IMR-90 (cell line): ENCODE data around the gene ALCAM. TPM values are rescaled to one million over a fixed set of nuclear protein-coding genes. Genes with fewer than 3 reads are reported as not detected.

Experiments
- ATAC-seq: fragments of 200-7000 bp; cut with Tn5 transposase; 2 replicates; pipeline ENCODE4 v1.9.1; 2020; ENCODE audit warnings: low read depth, mild to moderate bottlenecking, moderate library complexity
- BruUV-seq: library from RNA; stranded (reverse); fragments of 400-500 nt; replicated peaks from 2 replicates; lab custom pipeline; 2021; lab: Mats Ljungman, UMichigan
- CTCF ChIA-PET: fragments of 300-600 bp; formaldehyde crosslinking; extraction: SDS; loops from one replicate; lab custom pipeline; 2021; ENCODE audit warnings: antibody characterized with exemption; lab: Yijun Ruan, JAX
- POLR2A ChIA-PET: fragments of 300-600 bp; sonication (Branson Sonifier 250); formaldehyde crosslinking; loops from one replicate; lab custom pipeline; 2022; ENCODE audit warnings: antibody characterized with exemption; ENCODE audit not compliant: unreplicated experiment; lab: Charles Lee
- DNase-seq: peaks from one replicate; pipeline ENCODE4 v3.0.0; 2013
- H2AFZ ChIP-seq: replicated peaks from 2 replicates; pipeline ENCODE3; 2013; ENCODE audit warnings: low read length, mild to moderate bottlenecking; ENCODE audit not compliant: poor library complexity
- H2AK5ac ChIP-seq: 2 replicates; pipeline ENCODE4 v1.6.1; 2013; ENCODE audit warnings: low read depth, low read length, inconsistent platforms
- H2AK9ac ChIP-seq: replicated peaks from 2 replicates; pipeline ENCODE3; 2013; ENCODE audit warnings: mild to moderate bottlenecking, low read depth, low read length, moderate library complexity; ENCODE audit not compliant: poor library complexity
- H2BK120ac ChIP-seq: 2 replicates; pipeline ENCODE4 v1.6.1; 2013; ENCODE audit warnings: low read depth, low read length, inconsistent platforms
- H2BK15ac ChIP-seq: 3 replicates; pipeline ENCODE4 v1.6.1; 2013; ENCODE audit warnings: low read depth, low read length, inconsistent platforms
- H2BK20ac ChIP-seq: 2 replicates; pipeline ENCODE4 v1.6.1; 2013; ENCODE audit warnings: low read depth, mild to moderate bottlenecking, inconsistent platforms, low read length, moderate library complexity
- H2BK5ac ChIP-seq: 2 replicates; pipeline ENCODE4 v1.6.1; 2013; ENCODE audit warnings: mild to moderate bottlenecking, low read depth, low read length, inconsistent platforms; ENCODE audit not compliant: poor library complexity, severe bottlenecking
- H3K14ac ChIP-seq: replicated peaks from 2 replicates; pipeline ENCODE4 v1.6.1; 2013; ENCODE audit warnings: low read depth, low read length, inconsistent platforms
- H3K18ac ChIP-seq: 2 replicates; pipeline ENCODE4 v1.6.1; 2013; ENCODE audit warnings: low read depth, low read length, control low read depth
- H3K23ac ChIP-seq: 2 replicates; pipeline ENCODE4 v1.6.1; 2013; ENCODE audit warnings: low read depth, low read length, inconsistent platforms
- H3K27ac ChIP-seq: 2 replicates; pipeline ENCODE4 v1.5.1; 2013; ENCODE audit warnings: mild to moderate bottlenecking, control low read depth, low read length; ENCODE audit not compliant: insufficient read depth
- H3K27me3 ChIP-seq: 2 replicates; pipeline ENCODE4 v1.6.1; 2013; ENCODE audit warnings: low read length; ENCODE audit not compliant: control insufficient read depth, insufficient read depth
- H3K36me3 ChIP-seq: 2 replicates; pipeline ENCODE4 v1.6.1; 2013; ENCODE audit warnings: low read length, mixed read lengths; ENCODE audit not compliant: control insufficient read depth, insufficient read depth
- H3K4ac ChIP-seq: 2 replicates; pipeline ENCODE4 v1.6.1; 2013; ENCODE audit warnings: low read depth, low read length, inconsistent platforms
- H3K4me1 ChIP-seq: 2 replicates; pipeline ENCODE4 v1.6.1; 2013; ENCODE audit warnings: low read length, mixed read lengths; ENCODE audit not compliant: control insufficient read depth, insufficient read depth
- H3K4me2 ChIP-seq: 2 replicates; pipeline ENCODE4 v1.6.1; 2013; ENCODE audit warnings: low read depth, mild to moderate bottlenecking, control low read depth, low read length, moderate library complexity
- H3K4me3 ChIP-seq: 2 replicates; pipeline ENCODE4 v1.5.1; 2013; ENCODE audit warnings: low read depth, mild to moderate bottlenecking, control low read depth, low read length, moderate library complexity; ENCODE audit not compliant: insufficient read depth
- H3K56ac ChIP-seq: 2 replicates; pipeline ENCODE4 v1.6.1; 2013; ENCODE audit warnings: low read length, inconsistent platforms; ENCODE audit not compliant: insufficient read depth; ENCODE audit errors: extremely low read depth
- H3K79me1 ChIP-seq, 2 experiments: 2 replicates each; pipeline ENCODE4 v1.6.1; 2013; ENCODE audit warnings: low read length in 2 of 2, inconsistent platforms in 1 of 2, low read depth in 1 of 2
- H3K9ac ChIP-seq: 2 replicates; pipeline ENCODE4 v1.6.1; 2013; ENCODE audit warnings: low read depth, low read length, control low read depth
- H3K9me1 ChIP-seq: 2 replicates; pipeline ENCODE4 v1.6.1; 2013; ENCODE audit warnings: low read length, inconsistent platforms; ENCODE audit not compliant: insufficient read depth
- H3K9me3 ChIP-seq: 2 replicates; pipeline ENCODE4 v1.6.1; 2013; ENCODE audit warnings: low read length; ENCODE audit not compliant: control insufficient read depth, insufficient read depth
- H4K20me1 ChIP-seq: 2 replicates; pipeline ENCODE4 v1.6.1; 2013; ENCODE audit warnings: low read length, inconsistent platforms; ENCODE audit not compliant: insufficient read depth
- H4K5ac ChIP-seq: 2 replicates; pipeline ENCODE4 v1.6.1; 2013; ENCODE audit warnings: mild to moderate bottlenecking, low read depth, low read length, control low read depth
- H4K8ac ChIP-seq, 2 experiments: 2 replicates each; pipeline ENCODE4 v1.6.1; 2013; ENCODE audit warnings: low read depth in 2 of 2, low read length in 2 of 2, control low read depth in 1 of 2, inconsistent platforms in 1 of 2
- H4K91ac ChIP-seq: 2 replicates; pipeline ENCODE4 v1.6.1; 2013; ENCODE audit warnings: low read depth, low read length, inconsistent platforms; ENCODE audit not compliant: insufficient read depth
- BHLHE40 ChIP-seq: fragments of 150-350 bp; IDR thresholded peaks from 2 replicates; pipeline ENCODE4 v1.6.1; 2016; ENCODE audit warnings: mild to moderate bottlenecking, low read depth, low read length
- CEBPB ChIP-seq: IDR thresholded peaks from 2 replicates; pipeline ENCODE4 v1.6.1; 2012; ENCODE audit warnings: low read depth, low read length, improper control_type of control experiment
- CHD1 ChIP-seq: IDR thresholded peaks from 2 replicates; pipeline ENCODE4 v1.6.1; 2012; ENCODE audit warnings: low read depth, low read length, improper control_type of control experiment
- CTCF ChIP-seq: conservative IDR thresholded peaks from 2 replicates; pipeline ENCODE4 v1.5.1; 2012; ENCODE audit warnings: mild to moderate bottlenecking, low read depth, low read length, improper control_type of control experiment
- FOS ChIP-seq: fragments of 150-350 bp; IDR thresholded peaks from 2 replicates; pipeline ENCODE4 v1.6.1; 2016; ENCODE audit warnings: low read depth, low read length
- MAFK ChIP-seq: IDR thresholded peaks from 2 replicates; pipeline ENCODE4 v1.6.1; 2012; ENCODE audit warnings: low read depth, low read length, improper control_type of control experiment
- MAZ ChIP-seq: IDR thresholded peaks from 2 replicates; pipeline ENCODE4 v1.6.1; 2012; ENCODE audit warnings: low read depth, mild to moderate bottlenecking, low read length, improper control_type of control experiment, moderate library complexity, borderline replicate concordance
- MXI1 ChIP-seq: IDR thresholded peaks from 2 replicates; pipeline ENCODE4 v1.6.1; 2012; ENCODE audit warnings: low read depth, mild to moderate bottlenecking, low read length, moderate library complexity, borderline replicate concordance
- NFE2L2 ChIP-seq: fragments of 150-350 bp; IDR thresholded peaks from 2 replicates; pipeline ENCODE4 v1.6.1; 2016; ENCODE audit warnings: low read depth, mild to moderate bottlenecking, low read length
- POLR2A ChIP-seq: IDR thresholded peaks from 2 replicates; pipeline ENCODE4 v1.6.1; 2012; ENCODE audit warnings: mild to moderate bottlenecking, low read depth, low read length
- RAD21 ChIP-seq: IDR thresholded peaks from 2 replicates; pipeline ENCODE4 v1.6.1; 2012; ENCODE audit warnings: low read length, improper control_type of control experiment
- RCOR1 ChIP-seq: IDR thresholded peaks from 2 replicates; pipeline ENCODE4 v1.6.1; 2012; ENCODE audit warnings: mild to moderate bottlenecking, low read length, improper control_type of control experiment; ENCODE audit not compliant: insufficient replicate concordance
- RFX5 ChIP-seq: IDR thresholded peaks from 2 replicates; pipeline ENCODE4 v1.8.0; 2012; ENCODE audit warnings: low read depth, mild to moderate bottlenecking, low read length, moderate library complexity
- SMC3 ChIP-seq: fragments of 150-350 bp; IDR thresholded peaks from 2 replicates; pipeline ENCODE4 v1.6.1; 2016; ENCODE audit warnings: low read depth, mild to moderate bottlenecking, antibody characterized with exemption, low read length, moderate library complexity
- USF2 ChIP-seq: fragments of 150-350 bp; IDR thresholded peaks from 2 replicates; pipeline ENCODE4 v1.6.1; 2017; ENCODE audit warnings: mild to moderate bottlenecking, antibody characterized with exemption, low read length, low read depth
- WGBS, 2 experiments: methylation state at CpG; one replicate each; pipeline versions ENCODE4 v1.1.5 to v1.1.7; 2013; ENCODE audit warnings: missing lambda C conversion rate in 2 of 2; ENCODE audit not compliant: insufficient read length in 1 of 2; ENCODE audit errors: extremely low coverage in 2 of 2; 5-methylcytosine and 5-hydroxymethylcytosine counted together
- dilution Hi-C: fragments of 300-500 bp; cut with HindIII; formaldehyde crosslinking; loops from one replicate; pipeline ENCODE4 v1.14.3; 2018; ENCODE audit warnings: low sequenced_read_pairs; ENCODE audit not compliant: unreplicated experiment
- in situ Hi-C: fragments of 300-500 bp; cut with MboI; formaldehyde crosslinking; loops from 3 replicates; pipeline ENCODE4 v1.14.3; 2019; ENCODE audit warnings: low sequenced_read_pairs, inconsistent platforms, mixed read lengths
- intact Hi-C: fragments of 100-400 bp; cut with micrococcal nuclease; formaldehyde crosslinking; loops from 2 replicates; pipeline ENCODE4 v1.10.0; 2022
- polyA plus RNA-seq, 3 experiments: library from polyadenylated mRNA; depleted of rRNA; stranded (reverse); fragments of >200 nt; gene quantifications; 2 replicates each; pipeline ENCODE4 v1.2.3, GENCODE V29; 2012; ENCODE audit warnings: low replicate concordance in 1 of 3
- total RNA-seq: library from RNA; depleted of rRNA; stranded (reverse); fragments of >200 nt; gene quantifications from 2 replicates; pipeline ENCODE4 v1.2.3, GENCODE V29; 2012
- TF ChIP-seq, protein P1 (sequence below): fragments of 150-350 bp; IDR thresholded peaks from 2 replicates; pipeline ENCODE4 v1.6.1; 2016; ENCODE audit warnings: low read depth, mild to moderate bottlenecking, low read length, moderate library complexity, borderline replicate concordance

ALCAM gene
- total and polyA plus RNA-seq, 2 of the 4 experiments (the other 2 are of a cell fraction) = 117 to 423 TPM

- Histone ChIP-seq H3K18ac (no peak overlapping the region), H3K4me1 (peaks cover 2% of the 10 kb centered on the region; the same call in 1 of the 2 replicates), H4K91ac (no peak overlapping the region), H3K14ac (no peak overlapping the region), H3K9me1 (peaks cover 2% of the 10 kb centered on the region; the same call in 1 of the 2 replicates), H4K5ac (no peak overlapping the region), H2BK120ac (no peak overlapping the region), H2BK15ac (no peak overlapping the region), H2BK5ac (no peak overlapping the region), H2AFZ (no peak overlapping the region), H2AK5ac (no peak overlapping the region), H3K56ac (no peak overlapping the region), H3K9me3 (no peaks in the 10 kb centered on the region), H3K36me3 (no peaks in the 10 kb centered on the region), H2AK9ac (no peak overlapping the region), H4K20me1 (peaks cover 6% of the 10 kb centered on the region; the same call in 1 of the 2 replicates), H3K4me3 (no peak overlapping the region), H3K27ac (no peak overlapping the region), H3K4ac (no peak overlapping the region), H2BK20ac (no peak overlapping the region), H4K8ac (no peak overlapping the region), H3K79me1 (peaks cover 16 to 60% of the 10 kb centered on the region in 2 experiments), H3K4me2 (no peak overlapping the region), H3K9ac (no peak overlapping the region), H3K27me3 (no peaks in the 10 kb centered on the region), H3K23ac (no peak overlapping the region)
- no peak for ATAC-seq
- DNase-seq = peak; percentile 13
- POLR2A ChIA-PET = no interaction called here
- dilution Hi-C loops (no loop called here), in situ Hi-C loops (no loop called here), intact Hi-C loops (no loop called here)
- WGBS, 2 experiments = no CpG with 5 or more reads among the region's 1 CpG
- no TSS peak for BruUV-seq
- no peak for TF ChIP-seq MAZ
- TF ChIP-seq SMC3 = no peak
- no peak for TF ChIP-seq MAFK
- no peak for TF ChIP-seq FOS
- TF ChIP-seq, protein P1, sequence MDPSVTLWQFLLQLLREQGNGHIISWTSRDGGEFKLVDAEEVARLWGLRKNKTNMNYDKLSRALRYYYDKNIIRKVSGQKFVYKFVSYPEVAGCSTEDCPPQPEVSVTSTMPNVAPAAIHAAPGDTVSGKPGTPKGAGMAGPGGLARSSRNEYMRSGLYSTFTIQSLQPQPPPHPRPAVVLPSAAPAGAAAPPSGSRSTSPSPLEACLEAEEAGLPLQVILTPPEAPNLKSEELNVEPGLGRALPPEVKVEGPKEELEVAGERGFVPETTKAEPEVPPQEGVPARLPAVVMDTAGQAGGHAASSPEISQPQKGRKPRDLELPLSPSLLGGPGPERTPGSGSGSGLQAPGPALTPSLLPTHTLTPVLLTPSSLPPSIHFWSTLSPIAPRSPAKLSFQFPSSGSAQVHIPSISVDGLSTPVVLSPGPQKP = no peak
- TF ChIP-seq RCOR1 = no peak
- no peak for TF ChIP-seq CTCF
- no peak for TF ChIP-seq RAD21
- TF ChIP-seq USF2 = no peak
- no peak for TF ChIP-seq RFX5
- no peak for TF ChIP-seq MXI1
- no peak for TF ChIP-seq CHD1
- no peak for TF ChIP-seq CEBPB
- no peak for TF ChIP-seq POLR2A
- TF ChIP-seq BHLHE40 = no peak
- TF ChIP-seq NFE2L2 = no peak
- CTCF ChIA-PET = interaction anchor here (0.6 kb wide), 1 partner anchor 122 kb away, joined by 4 read pairs; no protein-coding TSS in a partner anchor
These were observed 46.7 kb downstream of the ALCAM start for GRCh38 chr3:105413343-105413887.
